HG02981 (cell line): ENCODE results near the gene IPO13.

ENCODE experiments used
- ATAC-seq: cut with Tn5 transposase; IDR thresholded peaks from one replicate; pipeline ENCODE4 v1.9.1; 2021; ENCODE audit warnings: mild to moderate bottlenecking, moderate library complexity; ENCODE audit not compliant: unreplicated experiment

The IPO13 gene

DNA sequence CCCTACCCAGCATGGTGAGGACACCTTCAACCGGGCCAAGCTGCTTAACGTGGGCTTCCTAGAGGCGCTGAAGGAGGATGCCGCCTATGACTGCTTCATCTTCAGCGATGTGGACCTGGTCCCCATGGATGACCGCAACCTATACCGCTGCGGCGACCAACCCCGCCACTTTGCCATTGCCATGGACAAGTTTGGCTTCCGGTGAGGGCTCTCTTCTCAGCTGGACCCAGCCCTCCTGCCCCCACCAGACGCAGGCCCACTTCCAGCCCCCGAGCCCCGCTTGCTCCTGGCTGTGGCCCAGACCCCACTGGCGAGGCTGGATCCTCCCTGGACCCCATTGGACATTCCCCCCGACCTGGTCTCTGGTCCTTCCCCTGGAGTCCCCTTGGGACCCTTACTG is 38.1 kb downstream of the IPO13 start:
- ATAC-seq, result no peak

DNA sequence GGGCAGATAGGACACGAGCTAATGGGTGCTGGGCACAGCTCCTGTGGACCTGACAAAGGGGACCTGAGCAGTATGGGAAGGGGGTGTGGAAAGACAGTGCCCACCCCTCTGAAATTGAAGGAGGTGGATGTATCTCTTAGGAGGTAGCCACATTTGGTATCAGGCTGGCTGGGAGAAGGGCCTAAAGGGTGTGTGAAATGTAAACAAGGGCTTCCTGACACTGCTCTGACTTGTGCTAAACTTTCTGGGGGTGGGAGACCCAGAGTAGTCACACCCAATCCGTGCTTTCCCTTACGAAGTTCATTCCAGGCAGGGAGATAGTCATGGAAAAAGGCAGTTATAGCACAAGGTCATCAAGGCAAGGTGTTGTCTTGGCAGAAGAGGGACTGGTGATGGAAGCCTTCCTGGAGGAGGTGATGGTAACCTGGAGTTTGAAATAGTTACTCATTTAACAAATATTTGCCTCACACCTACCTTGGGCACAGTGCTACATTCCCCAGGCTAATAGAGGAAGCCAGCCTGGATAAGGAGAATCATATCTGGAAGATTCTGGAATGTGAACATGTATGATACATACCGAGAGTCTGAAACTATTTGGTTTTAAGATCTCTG is 39.3 kb downstream of the IPO13 start:
- no peak for ATAC-seq

- ATAC-seq, result no peak
Observed at GRCh38 chr1:43986712-43987111, 40.0 kb downstream of the IPO13 start.

GRCh38 chr1:43987159-43987902 is 40.6 kb downstream of the IPO13 start:
- no peak for ATAC-seq

DNA sequence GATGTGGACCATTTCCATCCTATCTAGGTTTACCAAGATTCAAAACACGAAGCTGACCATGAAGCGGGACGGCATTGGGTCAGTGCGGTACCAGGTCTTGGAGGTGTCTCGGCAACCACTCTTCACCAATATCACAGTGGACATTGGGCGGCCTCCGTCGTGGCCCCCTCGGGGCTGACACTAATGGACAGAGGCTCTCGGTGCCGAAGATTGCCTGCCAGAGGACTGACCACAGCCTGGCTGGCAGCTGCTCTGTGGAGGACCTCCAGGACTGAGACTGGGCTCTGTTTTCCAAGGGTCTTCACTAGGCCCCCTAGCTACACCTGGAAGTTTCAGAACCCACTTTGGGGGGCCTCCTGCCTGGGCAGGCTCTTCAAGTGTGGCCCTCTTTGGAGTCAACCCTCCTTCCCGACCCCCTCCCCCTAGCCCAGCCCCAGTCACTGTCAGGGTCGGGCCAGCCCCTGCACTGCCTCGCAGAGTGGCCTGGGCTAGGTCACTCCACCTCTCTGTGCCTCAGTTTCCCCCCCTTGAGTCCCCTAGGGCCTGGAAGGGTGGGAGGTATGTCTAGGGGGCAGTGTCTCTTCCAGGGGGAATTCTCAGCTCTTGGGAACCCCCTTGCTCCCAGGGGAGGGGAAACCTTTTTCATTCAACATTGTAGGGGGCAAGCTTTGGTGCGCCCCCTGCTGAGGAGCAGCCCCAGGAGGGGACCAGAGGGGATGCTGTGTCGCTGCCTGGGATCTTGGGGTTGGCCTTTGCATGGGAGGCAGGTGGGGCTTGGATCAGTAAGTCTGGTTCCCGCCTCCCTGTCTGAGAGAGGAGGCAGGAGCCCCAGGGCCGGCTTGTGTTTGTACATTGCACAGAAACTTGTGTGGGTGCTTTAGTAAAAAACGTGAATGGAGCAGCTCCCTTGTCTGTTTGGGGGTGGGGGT is 43.8 kb downstream of the IPO13 start:
- no peak for ATAC-seq

- ATAC-seq, result no peak
Observed at GRCh38 chr1:43991200-43991475, 44.4 kb downstream of the IPO13 start.

- peak; percentile 59 for ATAC-seq
Observed at GRCh38 chr1:43991476-43992231, 44.9 kb downstream of the IPO13 start, which contains the start of gene CCDC24. TSS of gene CCDC24 (plus strand) at chr1:43991599. CDS start at chr1:43991879, 280 bp downstream.

DNA sequence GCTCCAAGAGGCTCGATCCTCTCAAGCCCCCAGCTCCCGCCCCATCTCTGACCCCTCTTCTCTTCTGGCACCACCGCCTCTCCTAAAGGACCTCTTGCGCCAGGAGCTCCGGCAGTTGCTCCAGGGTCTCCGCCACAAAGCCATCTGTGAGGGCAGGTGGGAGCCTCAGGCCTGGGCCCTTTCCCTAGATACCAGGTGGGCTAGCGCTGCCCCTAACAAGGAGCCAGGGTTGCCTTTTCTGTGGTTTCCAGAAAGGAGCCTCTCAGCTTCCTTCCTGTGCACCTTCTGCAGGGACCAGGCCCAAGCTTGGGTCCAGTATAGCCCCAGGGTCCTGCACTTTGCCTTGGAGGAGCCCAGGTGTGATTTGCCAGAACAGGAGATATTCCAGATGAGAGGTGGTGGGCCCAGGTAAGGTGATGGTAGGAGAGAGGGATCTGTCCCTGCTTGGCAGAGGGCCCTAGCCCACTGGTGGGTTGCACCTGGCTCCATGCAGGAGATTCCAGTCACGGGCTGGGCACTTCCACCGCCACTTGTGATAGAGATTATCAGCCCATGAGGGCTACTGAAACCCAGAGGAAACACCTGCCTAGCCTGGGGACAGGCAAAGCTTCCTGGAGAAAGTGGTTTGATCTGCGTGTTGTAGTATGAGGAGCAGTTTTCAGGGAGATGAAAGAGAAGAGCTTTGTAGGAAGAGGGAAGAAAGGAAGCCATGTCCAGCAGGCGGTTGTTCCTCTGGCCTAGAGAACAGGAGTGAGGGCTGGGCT is 45.7 kb downstream of the IPO13 start:
- no peak for ATAC-seq

- ATAC-seq, result no peak
Observed at GRCh38 chr1:43993206-43993914, 46.6 kb downstream of the IPO13 start.

DNA sequence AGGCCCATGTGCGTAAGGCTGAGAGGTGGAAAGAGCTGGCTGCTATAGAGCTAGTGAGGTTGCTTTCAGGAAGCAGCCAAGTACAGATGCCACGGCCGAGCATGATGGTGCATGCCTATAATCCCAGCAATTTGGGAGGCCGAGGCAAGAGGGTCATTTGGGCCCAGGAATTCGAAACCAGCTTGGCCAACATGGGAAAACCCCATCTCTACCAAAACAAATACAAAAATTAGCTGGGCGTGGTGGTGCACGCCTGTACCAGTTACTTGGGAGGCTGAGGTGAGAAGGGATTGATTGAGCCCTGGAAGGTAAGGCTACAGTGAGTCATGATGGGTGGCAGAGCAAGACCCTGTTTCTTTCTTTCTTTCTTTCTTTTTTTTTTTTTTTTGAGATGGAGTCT is 47.3 kb downstream of the IPO13 start:
- ATAC-seq, result no peak

- no peak for ATAC-seq
Observed at GRCh38 chr1:43994794-43995790, 48.3 kb downstream of the IPO13 start.

DNA sequence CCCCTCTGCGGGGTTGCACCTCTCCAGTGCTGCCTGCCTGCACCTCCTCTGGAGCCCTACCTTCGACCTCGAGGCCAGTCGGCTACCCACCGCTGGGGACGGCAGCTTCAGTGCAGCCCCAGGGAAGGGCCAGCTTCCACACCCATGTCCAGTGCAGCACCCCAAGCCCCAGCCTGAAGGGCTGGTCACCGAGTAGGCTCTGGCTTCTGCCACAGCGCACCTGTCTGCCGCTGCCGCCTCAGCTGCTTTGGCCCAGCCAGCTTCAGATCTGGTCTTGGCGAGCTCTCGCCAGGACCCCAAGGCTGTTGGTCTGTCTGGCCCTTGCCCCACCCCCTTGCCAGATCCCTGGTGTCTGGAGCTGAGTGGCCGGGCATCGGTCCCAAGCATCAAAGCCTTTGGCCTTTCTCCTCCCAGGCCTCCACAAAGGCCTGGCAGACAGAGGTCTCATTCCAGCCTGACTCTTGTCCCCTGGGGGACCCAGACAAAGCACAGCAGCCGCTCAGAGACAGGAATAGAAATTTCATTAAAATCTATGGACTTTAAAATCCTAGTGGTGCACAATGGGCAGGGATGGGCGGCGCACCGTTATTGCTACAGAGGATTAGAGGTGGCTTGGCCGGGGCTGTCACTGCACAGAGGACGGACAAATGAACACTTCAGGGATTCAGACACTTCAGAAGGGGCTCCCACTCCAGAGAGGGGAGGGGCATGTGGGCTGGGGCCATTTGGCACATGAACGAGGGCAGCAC is 49.4 kb downstream of the IPO13 start:
- no peak for ATAC-seq

GRCh38 chr1:43996733-43997115 is 50.0 kb downstream of the IPO13 start:
- no peak for ATAC-seq

- ATAC-seq, result no peak
Observed at GRCh38 chr1:43997295-43997999, 50.7 kb downstream of the IPO13 start.

DNA sequence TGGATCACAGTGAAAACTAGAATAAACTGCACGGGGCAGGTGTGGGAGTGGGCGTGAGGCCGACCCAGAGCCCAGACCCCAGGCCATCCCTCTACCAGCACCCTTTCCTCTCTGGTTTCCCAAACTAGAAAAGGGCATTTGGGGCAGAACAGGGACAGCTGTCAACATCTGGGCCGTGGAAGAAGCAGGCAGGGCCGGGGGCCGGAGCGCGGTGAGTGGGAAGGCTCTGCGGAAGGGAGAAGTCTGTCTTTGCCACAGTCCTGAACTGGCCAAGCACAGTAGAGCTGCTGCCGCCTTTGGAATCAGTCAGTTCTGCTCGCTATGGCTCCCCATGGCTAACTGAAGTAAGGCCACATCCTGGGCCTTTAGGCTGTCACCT is 51.2 kb downstream of the IPO13 start:
- ATAC-seq, result no peak

DNA sequence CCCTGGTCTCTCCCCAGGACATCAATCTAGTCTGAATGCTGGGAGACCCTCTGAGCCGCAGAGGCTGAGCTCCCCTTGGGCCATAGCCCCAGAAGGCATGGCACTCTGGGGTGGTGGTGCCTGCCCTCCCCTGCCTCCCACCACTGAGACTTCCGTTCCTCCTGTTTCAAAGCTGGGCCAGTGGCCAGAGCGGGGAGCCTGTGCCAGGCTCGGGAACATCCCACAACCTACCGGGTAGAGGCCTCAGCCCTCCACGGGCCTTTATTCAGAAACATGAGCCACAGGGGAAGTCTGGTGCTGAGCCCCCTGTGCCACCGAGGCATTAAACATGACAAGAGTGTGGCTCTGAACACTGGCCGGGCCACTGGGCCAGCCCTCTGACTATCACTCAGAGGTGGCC is 52.7 kb downstream of the IPO13 start:
- no peak for ATAC-seq

DNA sequence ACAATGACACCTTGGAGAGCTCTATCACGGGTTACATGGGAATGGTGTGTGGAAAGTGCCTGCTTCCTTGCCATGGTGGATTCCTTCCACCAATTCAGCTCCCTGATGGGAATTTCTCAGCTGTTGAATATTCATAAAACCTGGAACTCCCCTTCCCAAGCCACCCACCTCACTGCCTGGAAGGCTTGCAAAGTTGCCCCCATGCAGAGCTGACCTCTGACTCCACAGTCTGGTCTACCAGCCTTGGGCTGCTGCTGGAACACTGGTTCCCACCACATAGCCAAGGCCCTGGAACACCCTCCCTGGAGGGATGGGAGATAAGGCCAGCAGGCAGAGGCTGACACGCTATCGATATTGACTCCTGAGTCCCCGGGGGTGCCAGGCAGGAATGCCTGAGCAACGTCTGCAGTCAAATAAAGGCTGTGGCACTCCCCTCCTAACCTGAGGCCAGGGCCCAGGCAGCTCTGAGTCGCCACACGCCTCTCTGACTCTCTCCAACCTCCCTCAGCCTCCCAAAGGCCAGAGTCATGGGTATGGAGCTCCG is 53.4 kb downstream of the IPO13 start:
- no peak for ATAC-seq
